Heart right ventricle (tissue), 16 donors: Measurements from ENCODE around the gene RBM6. TPM values are rescaled to one million over a fixed set of nuclear protein-coding genes. Genes with fewer than 3 reads are reported as not detected.
A peak's percentile ranks its signal among the peaks of the same experiment; 100 is the strongest.

Experiments
- ATAC-seq, 8 donors: fragments of 200-7000 bp; cut with Tn5 transposase; one replicate each; pipeline ENCODE4 v1.9.1; 2020; ENCODE audit warnings: mild to moderate bottlenecking in 8 of 8, moderate library complexity in 8 of 8, moderate number of reproducible peaks in 1 of 8
- DNase-seq, 2 donors: peaks; one replicate each; pipeline ENCODE4 v3.0.0-alpha.2; 2020
- H3K27ac ChIP-seq, 10 donors: fragments of 200-600 bp; sonication (generic) in 2 of 10; one replicate each; pipeline versions ENCODE4 v1.5.0 to v1.8.0; 2020 to 2022; ENCODE audit warnings: mild to moderate bottlenecking in 3 of 10
- H3K27me3 ChIP-seq, 7 donors: fragments of 200-600 bp; one replicate each; pipeline ENCODE4 v1.8.0; 2021 to 2022; ENCODE audit warnings: mild to moderate bottlenecking in 2 of 7
- H3K36me3 ChIP-seq, 9 donors: fragments of 200-600 bp; sonication (generic) in 1 of 9; one replicate each; pipeline versions ENCODE4 v1.5.0 to v1.8.0; 2020 to 2022; ENCODE audit warnings: mild to moderate bottlenecking in 2 of 9
- H3K4me1 ChIP-seq, 9 donors: fragments of 200-600 bp; sonication (generic) in 1 of 9; one replicate each; pipeline versions ENCODE4 v1.5.0 to v1.8.0; 2020 to 2022; ENCODE audit warnings: mild to moderate bottlenecking in 4 of 9
- H3K4me3 ChIP-seq, 10 donors: fragments of 200-600 bp; sonication (generic) in 2 of 10; one replicate each; pipeline versions ENCODE4 v1.5.0 to v1.8.0; 2020 to 2022; ENCODE audit warnings: mild to moderate bottlenecking in 7 of 10, moderate library complexity in 2 of 10
- H3K9me3 ChIP-seq, 11 donors: fragments of 200-600 bp in 10 of 11; sonication (generic) in 2 of 11; one replicate each; pipeline versions ENCODE4 v1.5.0 to v1.8.0; 2013 to 2022; ENCODE audit warnings: mild to moderate bottlenecking in 2 of 11, control low read depth in 1 of 11, moderate library complexity in 1 of 11
- CTCF ChIP-seq, 9 donors: fragments of 200-600 bp; sonication (generic) in 2 of 9; IDR thresholded peaks; one replicate each; pipeline versions ENCODE4 v1.5.0 to v1.8.0; 2021 to 2022; ENCODE audit warnings: antibody characterized with exemption in 9 of 9, mild to moderate bottlenecking in 5 of 9, moderate library complexity in 1 of 9
- WGBS, 2 donors: extraction: QIAGEN DNeasy Blood & Tissue Kit; methylation state at CpG; one replicate each; pipeline ENCODE4 v1.1.7; 2013; ENCODE audit warnings: inconsistent platforms in 1 of 2; 5-methylcytosine and 5-hydroxymethylcytosine counted together
- intact Hi-C, 10 donors: fragments of 100-400 bp; cut with DNase I; formaldehyde crosslinking; loops; one replicate each; pipeline versions ENCODE4 v1.11.1 to v1.14.2; 2022
- polyA plus RNA-seq, 2 donors: library from polyadenylated mRNA; stranded (reverse); fragments of 200-250 nt; gene quantifications; one replicate each; pipeline ENCODE4 v1.2.3, GENCODE V29; 2013
- total RNA-seq, 10 donors: library from RNA; stranded (reverse); fragmentation: NEBNext Ultra II Directional in 3 of 10; extraction: Animal tissue kit (Norgen Biotek cat#: 25700) in 3 of 10; gene quantifications; one replicate each; pipeline versions ENCODE4 v1.2.1 to v1.2.4, GENCODE V29; 2021 to 2023
- donor health status: Arrhythmogenic right ventricular cardiomyopathy.
- donor health status: ischemic (EF 13 %, LVEDD 7.1; RV severe dilation, severe dysfunction).
- donor health status: healthy with polysubstance abuse.
- donor health status: DM: no; HTN: yes; CAD: no.
- donor health status: DM: no; HTN: no; CAD: no.
- donor health status: ischemic (EF 25% LVEDD 6.9; RV normal size, moderate dysfunction).
- donor health status: ischemic (EF 25% LVEDD 5.7; RV mildly dilated, moderate dysfunction).
- donor health status: healthy.
- donor health status: DM: yes; HTN: yes; CAD: no.
- donor health status: Ischemic cardiomyopathy.
- donor health status: ischemic (EF 35%, LVEDD 5.7; RV mildly dilated, moderate dysfunction).
- donor health status: nonischemic (EF 11% LVEDD 7.7; RV severe dilation, severe dysfunction).
- donor health status: DM: yes; HTN: yes; CAD: no.
- donor health status: PGD.
- donor health status: ischemic (EF 29% LVEDD 5.4; RV normal size, mild dysfunction).
- donor health status: nonischemic (EF 23%, LVEDD 6.1; RV moderate dilation, normal function).

Gene RBM6
- total and polyA plus RNA-seq, 12 donors: 26.0 to 208 (median 37.6) TPM

DNA sequence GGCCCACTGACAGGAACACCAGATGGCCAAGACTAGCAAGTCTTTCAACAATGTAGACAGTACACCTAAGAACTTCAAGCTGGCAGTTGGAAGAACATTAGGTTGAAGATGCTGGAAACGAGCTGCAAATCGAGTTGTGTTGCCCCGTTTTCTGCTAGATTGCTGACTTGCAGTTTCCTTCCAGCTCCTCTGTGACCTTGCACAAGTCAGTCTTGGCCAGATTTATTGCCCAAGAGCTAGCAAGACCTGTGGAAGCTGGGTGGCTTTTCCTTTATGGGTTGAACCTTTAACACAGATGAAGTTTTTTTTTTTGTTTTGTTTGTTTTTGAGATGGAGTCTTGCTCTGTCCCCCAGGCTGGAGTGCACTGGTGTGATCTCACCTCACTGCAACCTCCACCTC, 2.9 kb upstream of the RBM6 start:
- no peak for TF ChIP-seq CTCF (IDR thresholded peaks at IDR 0.05)
- 63 to 69% methylated on average over 3 of the region's 3 CpGs for WGBS, 2 donors

GRCh38 chr3:49940667-49941249, 808 bp downstream of the RBM6 start:
- Histone ChIP-seq H3K27ac (peak overlapping the region; percentile 82 to 98 (median 95)), H3K36me3 (peaks cover 0 to 12% (median 0%) of the 10 kb centered on the region in 9 donors), H3K27me3 (no peaks in the 10 kb centered on the region), H3K4me1 (peaks cover 5 to 36% (median 25%) of the 10 kb centered on the region in 9 donors), H3K4me3 (peak overlapping the region; percentile 32 to 95 (median 80)), H3K9me3 (no peaks in the 10 kb centered on the region)
- DNase-seq (no peak), ATAC-seq (no peak)
- intact Hi-C loops: no loop called here
- 7 to 8% methylated on average over 23 of the region's 23 CpGs for WGBS, 2 donors
- TF ChIP-seq CTCF (IDR thresholded peaks at IDR 0.05): no peak

More for the DNA sequence above, 2.9 kb upstream of the RBM6 start:
- intact Hi-C loops: no loop called here
- ATAC-seq: no peak
- Histone ChIP-seq H3K27ac (no peak overlapping the region), H3K9me3 (no peaks in the 10 kb centered on the region), H3K36me3 (peaks cover 0 to 2% (median 0%) of the 10 kb centered on the region in 9 donors), H3K4me1 (peaks cover 5 to 23% (median 20%) of the 10 kb centered on the region in 9 donors), H3K4me3 (no peak overlapping the region), H3K27me3 (no peaks in the 10 kb centered on the region)
- no peak for DNase-seq

- Histone ChIP-seq H3K27ac (no peak overlapping the region), H3K4me3 (no peak overlapping the region), H3K4me1 (peaks cover 5 to 36% (median 25%) of the 10 kb centered on the region in 9 donors), H3K27me3 (no peaks in the 10 kb centered on the region), H3K9me3 (no peaks in the 10 kb centered on the region), H3K36me3 (peaks cover 0 to 19% (median 0%) of the 10 kb centered on the region in 9 donors)
- ATAC-seq: no peak
- DNase-seq: no peak
- intact Hi-C loops: no loop called here
- TF ChIP-seq CTCF (IDR thresholded peaks at IDR 0.05): no peak
- WGBS, 2 donors: 77 to 80% methylated on average over 2 of the region's 2 CpGs
Measured at GRCh38 chr3:49942651-49943050, 2.7 kb downstream of the RBM6 start.

DNA sequence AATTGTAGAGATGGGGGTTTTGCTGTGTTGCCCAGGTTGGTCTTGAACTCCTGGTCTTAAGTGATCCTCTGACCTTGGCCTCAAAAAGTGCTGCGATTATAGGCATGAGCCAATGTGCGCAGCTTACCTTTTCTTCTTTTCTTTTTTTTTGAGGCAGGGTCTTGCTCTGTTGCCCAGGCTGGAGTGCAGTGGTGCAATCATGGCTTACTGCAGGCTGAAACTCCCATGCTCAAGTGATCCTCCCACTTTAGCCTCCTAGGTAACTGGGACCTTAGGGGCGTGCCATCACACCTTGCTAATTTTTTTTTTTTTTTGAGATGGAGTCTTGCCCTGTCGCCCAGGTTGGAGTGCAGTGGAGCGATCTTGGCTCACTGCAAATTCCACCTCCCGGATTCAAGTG, 13.0 kb downstream of the RBM6 start:
- DNase-seq (no peak), ATAC-seq (no peak)
- WGBS, 2 donors: 97 to 98% methylated on average over 6 of the region's 6 CpGs
- Histone ChIP-seq H3K27ac (no peak overlapping the region), H3K4me3 (no peak overlapping the region), H3K27me3 (no peaks in the 10 kb centered on the region), H3K9me3 (no peaks in the 10 kb centered on the region), H3K36me3 (no peaks in the 10 kb centered on the region), H3K4me1 (peaks cover 0 to 30% (median 16%) of the 10 kb centered on the region in 9 donors)
- intact Hi-C loops: no loop called here
- TF ChIP-seq CTCF (IDR thresholded peaks at IDR 0.05): no peak
